Eye (tissue), 1 donor: ENCODE data around the gene HPS6.
"Not testable (repeated sequence)": the region's sequence is repeated elsewhere in the genome, so short reads cannot be mapped to it uniquely, and the experiment has no call there.

Experiments
- DNase-seq: peaks from one replicate; pipeline ENCODE4 v3.0.0-alpha.2; 2015

The HPS6 gene

GRCh38 chr10:102064868-102065560 is at the start of gene HPS6:
HPS6 (plus strand) TSS chr10:102065349; CDS start chr10:102065475, 126 bp downstream.
- peak; percentile 92 for DNase-seq

GRCh38 chr10:102016416-102016815 is 48.7 kb upstream of the HPS6 start:
- DNase-seq, result no peak

- DNase-seq, result no peak
Measured at GRCh38 chr10:102017295-102017694, 47.9 kb upstream of the HPS6 start.

GRCh38 chr10:102020938-102021337 is 44.2 kb upstream of the HPS6 start:
- DNase-seq, result no peak

- no peak for DNase-seq
Measured at GRCh38 chr10:102024799-102025198, 40.4 kb upstream of the HPS6 start.

- DNase-seq, result no peak
Measured at GRCh38 chr10:102027261-102027660, 37.9 kb upstream of the HPS6 start.

GRCh38 chr10:102033787-102034186 is 31.4 kb upstream of the HPS6 start:
- DNase-seq, result no peak

GRCh38 chr10:102035807-102036206 is 29.3 kb upstream of the HPS6 start:
- DNase-seq, result not testable (repeated sequence)

- no peak for DNase-seq
Measured at GRCh38 chr10:102038410-102038809, 26.7 kb upstream of the HPS6 start.

- peak; percentile 11 for DNase-seq
Measured at GRCh38 chr10:102040305-102041050, 24.7 kb upstream of the HPS6 start.

GRCh38 chr10:102045292-102045691 is 19.9 kb upstream of the HPS6 start:
- no peak for DNase-seq

GRCh38 chr10:102046095-102046494 is 19.1 kb upstream of the HPS6 start:
- no peak for DNase-seq

GRCh38 chr10:102054881-102055646 is 10.1 kb upstream of the HPS6 start:
- not testable (repeated sequence) for DNase-seq

- peak; percentile 99 for DNase-seq
Measured at GRCh38 chr10:102055647-102056419, 9.3 kb upstream of the HPS6 start, which contains the start of gene ARMH3. ARMH3 (minus strand) TSS chr10:102056173; CDS start chr10:102040114, 16,059 bp downstream.

GRCh38 chr10:102059987-102060386 is 5.2 kb upstream of the HPS6 start:
- DNase-seq, result no peak

- no peak for DNase-seq
Measured at GRCh38 chr10:102064503-102064867, 664 bp upstream of the HPS6 start.

- DNase-seq, result no peak
Measured at GRCh38 chr10:102065561-102066398, 631 bp downstream of the HPS6 start.

GRCh38 chr10:102066399-102067088 is 1.4 kb downstream of the HPS6 start:
- DNase-seq, result no peak

GRCh38 chr10:102067091-102067916 is 2.2 kb downstream of the HPS6 start:
- DNase-seq, result no peak

- no peak for DNase-seq
Measured at GRCh38 chr10:102068216-102068615, 3.1 kb downstream of the HPS6 start.
